GM12892 (cell line): Measurements from ENCODE around the gene CCDC88C.
A peak's percentile ranks its signal among the peaks of the same experiment; 100 is the strongest.

ENCODE experiments used
- DNase-seq: peaks from one replicate; pipeline ENCODE4 v3.0.0; 2011; ENCODE audit not compliant: insufficient read length
- FAIRE-seq: peaks from 2 replicates; lab custom pipeline; 2011; peaks lifted over from hg19 to GRCh38; lab: Jason Lieb, UNC
- POLR2A ChIP-seq: IDR thresholded peaks from 2 replicates; pipeline ENCODE4 v1.6.1; 2011; ENCODE audit warnings: low read depth, low read length, control low read depth
- POLR2AphosphoS5 ChIP-seq: IDR thresholded peaks from 2 replicates; pipeline ENCODE4 v1.6.1; 2011; ENCODE audit warnings: low read depth, low read length, control low read depth
- TAF1 ChIP-seq: IDR thresholded peaks from 2 replicates; pipeline ENCODE4 v1.6.1; 2011; ENCODE audit warnings: low read depth, mild to moderate bottlenecking, control low read depth, low read length, borderline replicate concordance

The CCDC88C gene

GRCh38 chr14:91363776-91364523, 53.7 kb downstream of the CCDC88C start:
- FAIRE-seq = peak; percentile 91
- TF ChIP-seq POLR2AphosphoS5 = peak; percentile 78
- peak; percentile 32; the same call in 1 of the 2 replicates for TF ChIP-seq POLR2A
- TF ChIP-seq TAF1 = no peak
- peak; percentile 80 for DNase-seq

GRCh38 chr14:91361233-91361811, 56.3 kb downstream of the CCDC88C start:
- TF ChIP-seq POLR2A (no peak), TAF1 (no peak), POLR2AphosphoS5 (no peak)
- FAIRE-seq = no peak
- no peak for DNase-seq

- TF ChIP-seq POLR2AphosphoS5 (no peak), POLR2A (no peak), TAF1 (no peak)
- DNase-seq (no peak), FAIRE-seq (no peak)
These were observed 57.0 kb downstream of the CCDC88C start for GRCh38 chr14:91360490-91361232.

- DNase-seq (no peak), FAIRE-seq (no peak)
- TF ChIP-seq TAF1 = no peak
- TF ChIP-seq POLR2A = no peak
- TF ChIP-seq POLR2AphosphoS5 = no peak
These were observed 58.9 kb downstream of the CCDC88C start for GRCh38 chr14:91358654-91359220.

- DNase-seq = no peak
- no peak for FAIRE-seq
- TF ChIP-seq TAF1 = no peak
- TF ChIP-seq POLR2AphosphoS5 = no peak
- no peak for TF ChIP-seq POLR2A
These were observed 59.6 kb downstream of the CCDC88C start for GRCh38 chr14:91358025-91358319.

- peak; percentile 61 for FAIRE-seq
- no peak for DNase-seq
- no peak for TF ChIP-seq POLR2A
- no peak for TF ChIP-seq POLR2AphosphoS5
- no peak for TF ChIP-seq TAF1
These were observed 60.2 kb downstream of the CCDC88C start for GRCh38 chr14:91357272-91358024.

GRCh38 chr14:91356181-91356763, 61.3 kb downstream of the CCDC88C start:
- peak; percentile 40 for FAIRE-seq
- DNase-seq = no peak
- no peak for TF ChIP-seq POLR2AphosphoS5
- no peak for TF ChIP-seq POLR2A
- TF ChIP-seq TAF1 = no peak

GRCh38 chr14:91354979-91355685, 62.5 kb downstream of the CCDC88C start:
- DNase-seq (no peak), FAIRE-seq (peak; percentile 74)
- no peak for TF ChIP-seq TAF1
- peak; percentile 26; the same call in 1 of the 2 replicates for TF ChIP-seq POLR2A
- TF ChIP-seq POLR2AphosphoS5 = no peak

- no peak for DNase-seq
- FAIRE-seq = no peak
- TF ChIP-seq POLR2AphosphoS5 = no peak
- TF ChIP-seq TAF1 = no peak
- TF ChIP-seq POLR2A = no peak
These were observed 63.3 kb downstream of the CCDC88C start for GRCh38 chr14:91354221-91354916.

GRCh38 chr14:91352728-91353692, 64.6 kb downstream of the CCDC88C start:
- peak; percentile 67 for FAIRE-seq
- DNase-seq = no peak
- TF ChIP-seq POLR2AphosphoS5 = no peak
